ENCODE data around the gene CWH43. TPM values are rescaled to one million over a fixed set of nuclear protein-coding genes. Genes with fewer than 3 reads are reported as not detected.
"Not testable (repeated sequence)": the region's sequence is repeated elsewhere in the genome, so short reads cannot be mapped to it uniquely, and the experiment has no call there.

The CWH43 gene
- polyA plus RNA-seq, 3 donors = 0.43 TPM; not detected in 2

DNA sequence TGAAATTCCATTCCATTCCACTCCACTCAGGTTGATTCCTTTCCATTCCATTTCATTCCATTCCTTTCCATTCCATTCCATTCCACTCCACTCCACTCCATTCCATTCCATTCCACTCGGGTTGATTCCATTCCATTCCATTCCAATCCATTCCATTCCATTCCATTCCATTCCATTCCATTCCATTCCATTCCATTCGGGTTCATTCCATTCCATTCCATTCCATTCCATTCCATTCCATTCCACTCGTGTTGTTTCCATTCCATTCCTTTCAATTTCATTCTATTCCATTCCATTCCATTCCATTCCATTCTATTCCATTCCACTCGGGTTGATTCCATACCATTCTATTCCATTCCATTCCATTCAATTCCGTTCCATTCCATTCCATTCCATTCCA lies 124.5 kb downstream of the CWH43 start:
- WGBS, 3 donors = 48 to 67% (median 67%) methylated on average over 5 of the region's 5 CpGs
- not testable (repeated sequence) for H3K27ac ChIP-seq (ENCODE audit: low read depth, low read length)

Other genes with a start within 250 kb of the CWH43 start
- gene FRYL, start 206.0 kb upstream of the CWH43 start, polyA plus RNA-seq = 10 to 100 TPM in 2 of 3 donors, 1 to 10 TPM in 1; 9.8 to 15.9 (median 13.8) TPM
- gene OCIAD1, start 155.2 kb upstream of the CWH43 start, polyA plus RNA-seq = 100 to 1,000 TPM in 1 of 3 donors, 10 to 100 TPM in 2; 70.5 to 107 (median 91.9) TPM
- 10 to 100 TPM; 18.7 to 31.8 (median 19.8) TPM for gene OCIAD2, start 79.5 kb upstream of the CWH43 start, polyA plus RNA-seq